Hepatocyte (in vitro differentiated cells): ENCODE data around the gene TNNC2. TPM values are rescaled to one million over a fixed set of nuclear protein-coding genes. Genes with fewer than 3 reads are reported as not detected.
A peak's percentile ranks its signal among the peaks of the same experiment; 100 is the strongest.

ENCODE experiments used
- DNase-seq: peaks from one replicate; pipeline ENCODE4 v3.0.0-alpha.2; 2016; ENCODE audit warnings: low spot score
- H2AFZ ChIP-seq: fragments of 200-600 bp; sonication (generic); 2 replicates; pipeline ENCODE4 v1.6.0; 2016; ENCODE audit warnings: antibody characterized with exemption, mild to moderate bottlenecking
- H3K27ac ChIP-seq: fragments of 200-600 bp; sonication (generic); 2 replicates; pipeline ENCODE4 v1.5.1; 2016; ENCODE audit warnings: mild to moderate bottlenecking
- H3K27me3 ChIP-seq: fragments of 200-600 bp; sonication (generic); 2 replicates; pipeline ENCODE4 v1.6.1; 2016
- H3K36me3 ChIP-seq: fragments of 200-600 bp; sonication (generic); replicated peaks from 2 replicates; pipeline ENCODE4 v1.5.1; 2016; ENCODE audit warnings: low read depth; ENCODE audit not compliant: insufficient read depth
- H3K4me1 ChIP-seq: fragments of 200-600 bp; sonication (generic); 2 replicates; pipeline ENCODE4 v1.5.1; 2016; ENCODE audit warnings: mild to moderate bottlenecking, moderate library complexity; ENCODE audit not compliant: insufficient read depth
- H3K4me2 ChIP-seq: fragments of 200-600 bp; sonication (generic); 2 replicates; pipeline ENCODE4 v1.6.0; 2016
- H3K4me3 ChIP-seq: fragments of 200-600 bp; sonication (generic); 2 replicates; pipeline ENCODE4 v1.5.1; 2016; ENCODE audit warnings: mild to moderate bottlenecking
- H3K79me2 ChIP-seq: fragments of 200-600 bp; sonication (generic); 2 replicates; pipeline ENCODE4 v1.6.0; 2017; ENCODE audit warnings: mild to moderate bottlenecking
- H3K9me2 ChIP-seq: fragments of 200-600 bp; sonication (generic); replicated peaks from 2 replicates; pipeline ENCODE4 v1.6.0; 2017; ENCODE audit warnings: mild to moderate bottlenecking; ENCODE audit not compliant: insufficient read depth
- H3K9me3 ChIP-seq: fragments of 200-600 bp; sonication (generic); 2 replicates; pipeline ENCODE4 v1.5.1; 2016; ENCODE audit warnings: low read depth, mild to moderate bottlenecking
- H4K20me1 ChIP-seq: fragments of 200-600 bp; sonication (generic); 2 replicates; pipeline ENCODE4 v1.6.0; 2016; ENCODE audit warnings: mild to moderate bottlenecking; ENCODE audit not compliant: insufficient read depth, poor library complexity, severe bottlenecking
- EZH2 ChIP-seq: fragments of 200-600 bp; sonication (generic); IDR thresholded peaks from 2 replicates; pipeline ENCODE4 v1.6.1; 2016; ENCODE audit warnings: antibody characterized with exemption, mild to moderate bottlenecking, borderline replicate concordance
- EZH2phosphoT487 ChIP-seq: fragments of 200-600 bp; sonication (generic); IDR thresholded peaks from one replicate; pipeline ENCODE4 v1.6.1; 2018; ENCODE audit warnings: antibody characterized with exemption, mild to moderate bottlenecking, low read depth, moderate library complexity; ENCODE audit not compliant: unreplicated experiment, severe bottlenecking
- WGBS: methylation state at CpG from one replicate; pipeline ENCODE4 v1.1.6; 2016; ENCODE audit warnings: low lambda C conversion rate; ENCODE audit errors: missing lambda C conversion rate; 5-methylcytosine and 5-hydroxymethylcytosine counted together
- polyA plus RNA-seq: library from polyadenylated mRNA; unstranded; fragments of >200 nt; fragmentation: Nextera tagmentation; extraction: Ambion mirVana; gene quantifications from 2 replicates; pipeline ENCODE4 v1.2.1, GENCODE V29; 2016
- total RNA-seq: library from RNA; depleted of rRNA; stranded (reverse); fragments of >200 nt; gene quantifications from 2 replicates; pipeline ENCODE4 v1.2.3, GENCODE V29; 2014
- TF ChIP-seq, protein P1 (sequence below): fragments of 200-600 bp; sonication (generic); IDR thresholded peaks from 2 replicates; pipeline ENCODE4 v1.5.1; 2016; ENCODE audit warnings: antibody characterized with exemption, mild to moderate bottlenecking; ENCODE audit not compliant: poor library complexity

Gene TNNC2
- total and polyA plus RNA-seq, 2 experiments from 2014 or later, result 0.51 to 0.63 TPM

DNA sequence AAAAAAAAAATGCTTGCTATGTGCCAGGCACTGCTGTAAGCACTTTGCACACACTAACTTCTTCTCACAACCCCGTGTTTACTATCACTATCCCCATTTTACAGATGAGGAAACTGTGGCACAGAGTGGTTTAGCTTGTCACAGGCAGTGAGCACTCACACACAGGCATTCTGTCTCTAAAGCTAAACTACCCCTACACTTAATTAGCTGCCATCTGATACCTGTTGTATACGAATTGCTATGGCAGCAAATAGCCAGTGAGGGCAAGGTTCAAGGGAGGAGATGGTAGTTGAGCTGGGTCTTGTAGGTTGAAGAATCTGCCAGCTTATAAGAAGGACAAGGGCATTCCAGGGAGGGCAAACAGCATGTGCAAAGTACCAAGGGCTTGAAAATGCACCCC, 5.2 kb downstream of the TNNC2 start:
- no peaks in the 10 kb centered on the region for H3K27me3 ChIP-seq
- no peak for DNase-seq
- WGBS, result 62% methylated on average over 2 of the region's 2 CpGs
- no peak overlapping the region for H3K4me3 ChIP-seq
- H3K79me2 ChIP-seq, result no peaks in the 10 kb centered on the region
- TF ChIP-seq EZH2phosphoT487 (no peak), EZH2 (no peak)
- TF ChIP-seq, protein P1, sequence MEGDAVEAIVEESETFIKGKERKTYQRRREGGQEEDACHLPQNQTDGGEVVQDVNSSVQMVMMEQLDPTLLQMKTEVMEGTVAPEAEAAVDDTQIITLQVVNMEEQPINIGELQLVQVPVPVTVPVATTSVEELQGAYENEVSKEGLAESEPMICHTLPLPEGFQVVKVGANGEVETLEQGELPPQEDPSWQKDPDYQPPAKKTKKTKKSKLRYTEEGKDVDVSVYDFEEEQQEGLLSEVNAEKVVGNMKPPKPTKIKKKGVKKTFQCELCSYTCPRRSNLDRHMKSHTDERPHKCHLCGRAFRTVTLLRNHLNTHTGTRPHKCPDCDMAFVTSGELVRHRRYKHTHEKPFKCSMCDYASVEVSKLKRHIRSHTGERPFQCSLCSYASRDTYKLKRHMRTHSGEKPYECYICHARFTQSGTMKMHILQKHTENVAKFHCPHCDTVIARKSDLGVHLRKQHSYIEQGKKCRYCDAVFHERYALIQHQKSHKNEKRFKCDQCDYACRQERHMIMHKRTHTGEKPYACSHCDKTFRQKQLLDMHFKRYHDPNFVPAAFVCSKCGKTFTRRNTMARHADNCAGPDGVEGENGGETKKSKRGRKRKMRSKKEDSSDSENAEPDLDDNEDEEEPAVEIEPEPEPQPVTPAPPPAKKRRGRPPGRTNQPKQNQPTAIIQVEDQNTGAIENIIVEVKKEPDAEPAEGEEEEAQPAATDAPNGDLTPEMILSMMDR, result no peak
- H3K9me3 ChIP-seq, result no peaks in the 10 kb centered on the region
- no peak overlapping the region for H2AFZ ChIP-seq
- no peaks in the 10 kb centered on the region for H3K36me3 ChIP-seq
- no peaks in the 10 kb centered on the region for H3K9me2 ChIP-seq
- no peaks in the 10 kb centered on the region for H4K20me1 ChIP-seq
- peaks cover 4% of the 10 kb centered on the region for H3K4me1 ChIP-seq
- H3K27ac ChIP-seq, result no peak overlapping the region
- H3K4me2 ChIP-seq, result no peak overlapping the region

DNA sequence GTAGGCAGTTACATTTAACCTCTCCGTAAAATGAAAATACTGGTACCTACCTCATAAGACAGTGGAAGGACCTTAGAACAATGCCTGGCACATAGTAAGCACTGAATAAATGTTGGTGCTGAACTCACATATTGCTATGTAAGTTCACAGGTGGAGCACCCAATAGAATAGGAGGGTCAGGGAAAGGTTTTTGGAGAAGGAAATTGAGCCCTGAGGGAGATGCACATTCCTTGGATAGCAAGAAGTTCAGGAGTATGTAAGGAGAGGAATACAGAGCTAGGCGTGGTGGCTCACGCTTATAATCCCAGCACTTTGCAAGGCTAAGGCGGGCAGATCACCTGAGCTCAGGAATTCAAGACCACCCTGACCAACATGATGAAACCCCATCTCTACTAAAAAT, 7.6 kb downstream of the TNNC2 start:
- Histone ChIP-seq H3K4me2 (no peak overlapping the region), H3K4me3 (no peak overlapping the region), H2AFZ (no peak overlapping the region), H3K27me3 (no peaks in the 10 kb centered on the region), H4K20me1 (no peaks in the 10 kb centered on the region), H3K9me2 (no peaks in the 10 kb centered on the region), H3K4me1 (no peaks in the 10 kb centered on the region), H3K9me3 (no peaks in the 10 kb centered on the region), H3K79me2 (peaks cover under 1% of the 10 kb centered on the region), H3K27ac (no peak overlapping the region), H3K36me3 (no peaks in the 10 kb centered on the region)
- no peak for DNase-seq
- 96% methylated on average over 4 of the region's 4 CpGs for WGBS
- TF ChIP-seq EZH2 (no peak), EZH2phosphoT487 (no peak)
- TF ChIP-seq, protein P1, result no peak

DNA sequence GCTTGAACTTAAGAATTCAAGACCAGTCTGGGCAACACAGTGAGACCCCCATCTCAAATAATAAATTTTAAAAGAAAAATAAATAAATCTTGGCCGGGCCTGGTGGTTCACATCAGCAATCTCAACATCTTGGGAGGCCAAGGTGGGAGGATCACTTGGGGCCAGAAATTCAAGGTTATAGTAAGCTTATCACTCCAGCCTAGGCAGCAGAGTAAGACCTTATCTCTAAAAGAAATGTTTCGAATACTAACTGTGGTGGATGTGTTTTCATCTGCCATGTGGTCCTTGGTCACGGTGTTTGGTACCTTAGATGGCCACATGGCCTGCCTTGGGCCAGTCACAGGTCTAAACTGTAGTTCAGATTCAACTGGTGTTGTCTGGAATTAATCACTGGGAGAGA, 8.9 kb downstream of the TNNC2 start:
- H4K20me1 ChIP-seq, result no peaks in the 10 kb centered on the region
- H3K9me2 ChIP-seq, result no peaks in the 10 kb centered on the region
- H3K79me2 ChIP-seq, result peaks cover 13% of the 10 kb centered on the region
- WGBS, result 72% methylated on average over 3 of the region's 3 CpGs
- TF ChIP-seq EZH2 (no peak), EZH2phosphoT487 (no peak)
- TF ChIP-seq, protein P1, result no peak
- H3K27ac ChIP-seq, result peak overlapping the region; percentile 25
- no peak for DNase-seq
- H3K4me2 ChIP-seq, result no peak overlapping the region
- no peaks in the 10 kb centered on the region for H3K36me3 ChIP-seq
- H3K27me3 ChIP-seq, result no peaks in the 10 kb centered on the region
- H2AFZ ChIP-seq, result no peak overlapping the region
- no peaks in the 10 kb centered on the region for H3K9me3 ChIP-seq
- H3K4me3 ChIP-seq, result no peak overlapping the region
- no peaks in the 10 kb centered on the region for H3K4me1 ChIP-seq
